ENCODE measurements around the gene ZNF350. TPM values are rescaled to one million over a fixed set of nuclear protein-coding genes. Genes with fewer than 3 reads are reported as not detected.
"Not testable (repeated sequence)": the region's sequence is repeated elsewhere in the genome, so short reads cannot be mapped to it uniquely, and the experiment has no call there.

Gene ZNF350
- total RNA-seq, 1 experiment from 2014 or later = 10.7 TPM

- Mint-ChIP-seq H3K9me3 (ENCODE audit: low read depth, unreplicated experiment) (peaks cover 24% of the 10 kb centered on the region), H3K36me3 (ENCODE audit: insufficient read depth, unreplicated experiment) (peaks cover 4% of the 10 kb centered on the region), H3K27ac (ENCODE audit: unreplicated experiment) (no peak overlapping the region), H3K4me1 (ENCODE audit: low read depth, unreplicated experiment) (no peaks in the 10 kb centered on the region), H3K27me3 (ENCODE audit: unreplicated experiment) (no peaks in the 10 kb centered on the region), H3K4me3 (ENCODE audit: low read depth, unreplicated experiment) (no peak overlapping the region)
- DNase-seq = no peak
- CTCF ChIA-PET = no interaction called here
- intact Hi-C loops (cut with micrococcal nuclease; ENCODE audit: unreplicated experiment) = no loop called here
- TF ChIP-seq CTCF (IDR thresholded peaks at IDR 0.05; ENCODE audit: unreplicated experiment) = no peak
- no TSS peak for BruUV-seq (replicated peaks)
Observed at GRCh38 chr19:51977346-51977745, 9.3 kb downstream of the ZNF350 start.

- Mint-ChIP-seq H3K4me3 (ENCODE audit: low read depth, unreplicated experiment) (no peak overlapping the region), H3K4me1 (ENCODE audit: low read depth, unreplicated experiment) (no peaks in the 10 kb centered on the region), H3K27ac (ENCODE audit: unreplicated experiment) (no peak overlapping the region), H3K27me3 (ENCODE audit: unreplicated experiment) (no peaks in the 10 kb centered on the region), H3K36me3 (ENCODE audit: insufficient read depth, unreplicated experiment) (peaks cover 9% of the 10 kb centered on the region), H3K9me3 (ENCODE audit: low read depth, unreplicated experiment) (peaks cover 29% of the 10 kb centered on the region)
- DNase-seq = no peak
- TF ChIP-seq CTCF (IDR thresholded peaks at IDR 0.05; ENCODE audit: unreplicated experiment) = no peak
- no TSS peak for BruUV-seq (replicated peaks)
- CTCF ChIA-PET = no interaction called here
- intact Hi-C loops (cut with micrococcal nuclease; ENCODE audit: unreplicated experiment) = no loop called here
Observed at GRCh38 chr19:51976852-51977251, 9.8 kb downstream of the ZNF350 start.

DNA sequence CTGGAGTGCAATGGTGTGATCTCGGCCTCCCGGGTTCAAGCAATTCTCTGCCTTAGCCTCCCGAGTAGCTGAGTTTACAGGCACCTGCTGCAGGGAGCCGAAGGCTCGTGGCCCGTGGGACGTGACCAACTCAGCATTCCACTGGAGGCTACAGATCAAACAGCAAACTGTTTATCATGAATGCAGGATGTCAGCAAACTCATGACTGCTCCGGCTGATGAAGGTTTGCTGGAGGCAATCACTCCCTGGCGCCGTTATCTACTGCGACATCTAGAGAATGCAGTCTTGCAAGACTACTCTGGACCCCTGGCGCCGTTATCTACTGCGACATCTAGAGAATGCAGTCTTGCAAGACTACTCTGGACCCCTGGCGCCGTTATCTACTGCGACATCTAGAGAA, 10.9 kb downstream of the ZNF350 start:
- CTCF ChIA-PET; H3K27me3 Mint-ChIP-seq (ENCODE audit: unreplicated experiment); H3K27ac Mint-ChIP-seq (ENCODE audit: unreplicated experiment); H3K4me3 Mint-ChIP-seq (ENCODE audit: low read depth, unreplicated experiment); BruUV-seq (replicated peaks); H3K4me1 Mint-ChIP-seq (ENCODE audit: low read depth, unreplicated experiment); DNase-seq; intact Hi-C loops (cut with micrococcal nuclease; ENCODE audit: unreplicated experiment): not testable (repeated sequence)
- Mint-ChIP-seq H3K36me3 (ENCODE audit: insufficient read depth, unreplicated experiment) (peaks cover 14% of the 10 kb centered on the region), H3K9me3 (ENCODE audit: low read depth, unreplicated experiment) (peaks cover 31% of the 10 kb centered on the region)

- H3K9me3 Mint-ChIP-seq (ENCODE audit: low read depth, unreplicated experiment) = peaks cover 33% of the 10 kb centered on the region
- DNase-seq = peak; percentile 5
- peaks cover 30% of the 10 kb centered on the region for H3K36me3 Mint-ChIP-seq (ENCODE audit: insufficient read depth, unreplicated experiment)
- H3K27ac Mint-ChIP-seq (ENCODE audit: unreplicated experiment) = no peak overlapping the region
- CTCF ChIA-PET = no interaction called here
- intact Hi-C loops (cut with micrococcal nuclease; ENCODE audit: unreplicated experiment) = no loop called here
- no peak overlapping the region for H3K4me3 Mint-ChIP-seq (ENCODE audit: low read depth, unreplicated experiment)
- no peaks in the 10 kb centered on the region for H3K27me3 Mint-ChIP-seq (ENCODE audit: unreplicated experiment)
- TF ChIP-seq CTCF (IDR thresholded peaks at IDR 0.05; ENCODE audit: unreplicated experiment) = no peak
- no TSS peak for BruUV-seq (replicated peaks)
- no peaks in the 10 kb centered on the region for H3K4me1 Mint-ChIP-seq (ENCODE audit: low read depth, unreplicated experiment)
Observed at GRCh38 chr19:51971624-51972023, 15.0 kb downstream of the ZNF350 start.

GRCh38 chr19:51970718-51971117, 15.9 kb downstream of the ZNF350 start:
- Mint-ChIP-seq H3K27ac (ENCODE audit: unreplicated experiment) (no peak overlapping the region), H3K4me3 (ENCODE audit: low read depth, unreplicated experiment) (no peak overlapping the region), H3K4me1 (ENCODE audit: low read depth, unreplicated experiment) (no peaks in the 10 kb centered on the region), H3K27me3 (ENCODE audit: unreplicated experiment) (no peaks in the 10 kb centered on the region), H3K36me3 (ENCODE audit: insufficient read depth, unreplicated experiment) (peaks cover 34% of the 10 kb centered on the region), H3K9me3 (ENCODE audit: low read depth, unreplicated experiment) (peaks cover 30% of the 10 kb centered on the region)
- intact Hi-C loops (cut with micrococcal nuclease; ENCODE audit: unreplicated experiment) = no loop called here
- CTCF ChIA-PET = no interaction called here
- no peak for DNase-seq
- TF ChIP-seq CTCF (IDR thresholded peaks at IDR 0.05; ENCODE audit: unreplicated experiment) = no peak
- BruUV-seq (replicated peaks) = no TSS peak
